ENCODE data around the gene NCAPD3. TPM values are rescaled to one million over a fixed set of nuclear protein-coding genes. Genes with fewer than 3 reads are reported as not detected.

NCAPD3 gene
- total and polyA plus RNA-seq, 4 donors = 14.1 to 35.4 (median 24.2) TPM

DNA sequence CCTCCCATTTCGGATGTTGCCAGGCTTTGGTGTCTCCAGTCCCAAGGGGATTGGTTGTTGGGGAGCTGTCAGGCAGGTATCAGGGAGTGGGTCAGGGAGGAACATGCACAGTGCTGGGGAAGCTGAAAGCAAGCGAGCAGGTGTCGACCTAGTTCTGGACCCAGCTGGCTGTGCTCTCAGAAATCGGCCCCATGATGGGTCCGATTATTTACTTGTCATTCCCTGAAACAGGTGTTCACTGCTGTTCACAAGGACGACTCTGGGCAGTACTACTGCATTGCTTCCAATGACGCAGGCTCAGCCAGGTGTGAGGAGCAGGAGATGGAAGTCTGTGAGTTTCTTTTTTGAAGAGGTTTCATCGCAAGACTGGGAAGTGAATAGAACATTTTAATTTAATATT, 78.1 kb downstream of the NCAPD3 start:
- 97% methylated on average over 8 of the region's 8 CpGs for WGBS
- peaks cover 0 to 11% (median 7%) of the 10 kb centered on the region in 4 donors for H3K36me3 ChIP-seq (ENCODE audit: control insufficient read depth in 4 of 4, insufficient read depth in 3 of 4, low read depth in 1 of 4, low read length in 3 of 4)
- no peaks in the 10 kb centered on the region for H3K4me1 ChIP-seq (ENCODE audit: control insufficient read depth in 4 of 4, insufficient read depth in 4 of 4, low read length in 3 of 4)
- H3K9ac ChIP-seq (ENCODE audit: low read depth in 1 of 2, low read length in 2 of 2) = no peak overlapping the region
- no peaks in the 10 kb centered on the region for H3K27me3 ChIP-seq (ENCODE audit: control insufficient read depth in 4 of 4, insufficient read depth in 4 of 4, low read length in 3 of 4)
- TF ChIP-seq HNF4G (IDR thresholded peaks at IDR 0.05) (no peak), YY1 (IDR thresholded peaks at IDR 0.05) (no peak), JUND (IDR thresholded peaks at IDR 0.05) (no peak), FOXA2 (IDR thresholded peaks at IDR 0.05) (no peak)
- H3K4me3 ChIP-seq (ENCODE audit: low read depth in 1 of 3, low read length in 3 of 3) = no peak overlapping the region
- DNase-seq (ENCODE audit: low spot score) = no peak
- no peak overlapping the region for H3K27ac ChIP-seq (ENCODE audit: low read depth in 1 of 2, low read length in 2 of 2)
- no peaks in the 10 kb centered on the region for H3K9me3 ChIP-seq (ENCODE audit: control insufficient read depth in 4 of 4, low read length in 3 of 4)

DNA sequence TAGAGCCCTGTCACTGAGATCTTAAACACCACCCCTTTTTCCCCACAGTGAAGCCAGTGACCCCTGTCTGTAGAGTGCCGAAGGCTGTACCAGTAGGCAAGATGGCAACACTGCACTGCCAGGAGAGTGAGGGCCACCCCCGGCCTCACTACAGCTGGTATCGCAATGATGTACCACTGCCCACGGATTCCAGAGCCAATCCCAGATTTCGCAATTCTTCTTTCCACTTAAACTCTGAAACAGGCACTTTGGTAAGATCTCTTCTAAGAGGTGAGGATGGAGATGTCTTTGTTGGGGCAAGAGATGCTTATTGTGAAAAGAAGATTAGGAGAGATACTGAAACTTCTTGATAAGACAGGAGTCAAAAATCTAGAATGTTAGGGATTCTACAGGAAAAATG, 79.0 kb downstream of the NCAPD3 start:
- Histone ChIP-seq H3K36me3 (ENCODE audit: control insufficient read depth in 4 of 4, insufficient read depth in 3 of 4, low read depth in 1 of 4, low read length in 3 of 4) (peaks cover 0 to 7% (median 6%) of the 10 kb centered on the region in 4 donors), H3K9ac (ENCODE audit: low read depth in 1 of 2, low read length in 2 of 2) (no peak overlapping the region), H3K9me3 (ENCODE audit: control insufficient read depth in 4 of 4, low read length in 3 of 4) (no peaks in the 10 kb centered on the region), H3K27ac (ENCODE audit: low read depth in 1 of 2, low read length in 2 of 2) (no peak overlapping the region), H3K4me1 (ENCODE audit: control insufficient read depth in 4 of 4, insufficient read depth in 4 of 4, low read length in 3 of 4) (no peaks in the 10 kb centered on the region), H3K27me3 (ENCODE audit: control insufficient read depth in 4 of 4, insufficient read depth in 4 of 4, low read length in 3 of 4) (no peaks in the 10 kb centered on the region), H3K4me3 (ENCODE audit: low read depth in 1 of 3, low read length in 3 of 3) (no peak overlapping the region)
- 83% methylated on average over 5 of the region's 5 CpGs for WGBS
- no peak for DNase-seq (ENCODE audit: low spot score)
- TF ChIP-seq FOXA2 (IDR thresholded peaks at IDR 0.05) = no peak
- TF ChIP-seq, protein P1, sequence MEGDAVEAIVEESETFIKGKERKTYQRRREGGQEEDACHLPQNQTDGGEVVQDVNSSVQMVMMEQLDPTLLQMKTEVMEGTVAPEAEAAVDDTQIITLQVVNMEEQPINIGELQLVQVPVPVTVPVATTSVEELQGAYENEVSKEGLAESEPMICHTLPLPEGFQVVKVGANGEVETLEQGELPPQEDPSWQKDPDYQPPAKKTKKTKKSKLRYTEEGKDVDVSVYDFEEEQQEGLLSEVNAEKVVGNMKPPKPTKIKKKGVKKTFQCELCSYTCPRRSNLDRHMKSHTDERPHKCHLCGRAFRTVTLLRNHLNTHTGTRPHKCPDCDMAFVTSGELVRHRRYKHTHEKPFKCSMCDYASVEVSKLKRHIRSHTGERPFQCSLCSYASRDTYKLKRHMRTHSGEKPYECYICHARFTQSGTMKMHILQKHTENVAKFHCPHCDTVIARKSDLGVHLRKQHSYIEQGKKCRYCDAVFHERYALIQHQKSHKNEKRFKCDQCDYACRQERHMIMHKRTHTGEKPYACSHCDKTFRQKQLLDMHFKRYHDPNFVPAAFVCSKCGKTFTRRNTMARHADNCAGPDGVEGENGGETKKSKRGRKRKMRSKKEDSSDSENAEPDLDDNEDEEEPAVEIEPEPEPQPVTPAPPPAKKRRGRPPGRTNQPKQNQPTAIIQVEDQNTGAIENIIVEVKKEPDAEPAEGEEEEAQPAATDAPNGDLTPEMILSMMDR (IDR thresholded peaks at IDR 0.05; ENCODE audit: low read depth, low read length, missing input control) = no peak
- TF ChIP-seq FOXA1 (IDR thresholded peaks at IDR 0.05) = no peak
- no peak for TF ChIP-seq RAD21 (IDR thresholded peaks at IDR 0.05)
- TF ChIP-seq HNF4G (IDR thresholded peaks at IDR 0.05) = no peak
- TF ChIP-seq TAF1 (conservative IDR thresholded peaks at IDR 0.05) = no peak
- no peak for TF ChIP-seq HNF4A (conservative IDR thresholded peaks at IDR 0.05)
- TF ChIP-seq, protein P2, sequence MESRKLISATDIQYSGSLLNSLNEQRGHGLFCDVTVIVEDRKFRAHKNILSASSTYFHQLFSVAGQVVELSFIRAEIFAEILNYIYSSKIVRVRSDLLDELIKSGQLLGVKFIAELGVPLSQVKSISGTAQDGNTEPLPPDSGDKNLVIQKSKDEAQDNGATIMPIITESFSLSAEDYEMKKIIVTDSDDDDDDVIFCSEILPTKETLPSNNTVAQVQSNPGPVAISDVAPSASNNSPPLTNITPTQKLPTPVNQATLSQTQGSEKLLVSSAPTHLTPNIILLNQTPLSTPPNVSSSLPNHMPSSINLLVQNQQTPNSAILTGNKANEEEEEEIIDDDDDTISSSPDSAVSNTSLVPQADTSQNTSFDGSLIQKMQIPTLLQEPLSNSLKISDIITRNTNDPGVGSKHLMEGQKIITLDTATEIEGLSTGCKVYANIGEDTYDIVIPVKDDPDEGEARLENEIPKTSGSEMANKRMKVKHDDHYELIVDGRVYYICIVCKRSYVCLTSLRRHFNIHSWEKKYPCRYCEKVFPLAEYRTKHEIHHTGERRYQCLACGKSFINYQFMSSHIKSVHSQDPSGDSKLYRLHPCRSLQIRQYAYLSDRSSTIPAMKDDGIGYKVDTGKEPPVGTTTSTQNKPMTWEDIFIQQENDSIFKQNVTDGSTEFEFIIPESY (IDR thresholded peaks at IDR 0.05) = no peak
- no peak for TF ChIP-seq GABPA (IDR thresholded peaks at IDR 0.05 in 1 of 2, conservative IDR thresholded peaks at IDR 0.05 in 1 of 2)
- no peak for TF ChIP-seq RXRA (IDR thresholded peaks at IDR 0.05)
- no peak for TF ChIP-seq JUND (IDR thresholded peaks at IDR 0.05)
- TF ChIP-seq YY1 (IDR thresholded peaks at IDR 0.05) = no peak
- no peak for TF ChIP-seq EGR1 (IDR thresholded peaks at IDR 0.05; ENCODE audit: low read depth in 2 of 2)
- TF ChIP-seq, protein P3, sequence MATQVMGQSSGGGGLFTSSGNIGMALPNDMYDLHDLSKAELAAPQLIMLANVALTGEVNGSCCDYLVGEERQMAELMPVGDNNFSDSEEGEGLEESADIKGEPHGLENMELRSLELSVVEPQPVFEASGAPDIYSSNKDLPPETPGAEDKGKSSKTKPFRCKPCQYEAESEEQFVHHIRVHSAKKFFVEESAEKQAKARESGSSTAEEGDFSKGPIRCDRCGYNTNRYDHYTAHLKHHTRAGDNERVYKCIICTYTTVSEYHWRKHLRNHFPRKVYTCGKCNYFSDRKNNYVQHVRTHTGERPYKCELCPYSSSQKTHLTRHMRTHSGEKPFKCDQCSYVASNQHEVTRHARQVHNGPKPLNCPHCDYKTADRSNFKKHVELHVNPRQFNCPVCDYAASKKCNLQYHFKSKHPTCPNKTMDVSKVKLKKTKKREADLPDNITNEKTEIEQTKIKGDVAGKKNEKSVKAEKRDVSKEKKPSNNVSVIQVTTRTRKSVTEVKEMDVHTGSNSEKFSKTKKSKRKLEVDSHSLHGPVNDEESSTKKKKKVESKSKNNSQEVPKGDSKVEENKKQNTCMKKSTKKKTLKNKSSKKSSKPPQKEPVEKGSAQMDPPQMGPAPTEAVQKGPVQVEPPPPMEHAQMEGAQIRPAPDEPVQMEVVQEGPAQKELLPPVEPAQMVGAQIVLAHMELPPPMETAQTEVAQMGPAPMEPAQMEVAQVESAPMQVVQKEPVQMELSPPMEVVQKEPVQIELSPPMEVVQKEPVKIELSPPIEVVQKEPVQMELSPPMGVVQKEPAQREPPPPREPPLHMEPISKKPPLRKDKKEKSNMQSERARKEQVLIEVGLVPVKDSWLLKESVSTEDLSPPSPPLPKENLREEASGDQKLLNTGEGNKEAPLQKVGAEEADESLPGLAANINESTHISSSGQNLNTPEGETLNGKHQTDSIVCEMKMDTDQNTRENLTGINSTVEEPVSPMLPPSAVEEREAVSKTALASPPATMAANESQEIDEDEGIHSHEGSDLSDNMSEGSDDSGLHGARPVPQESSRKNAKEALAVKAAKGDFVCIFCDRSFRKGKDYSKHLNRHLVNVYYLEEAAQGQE (IDR thresholded peaks at IDR 0.05) = no peak
- TF ChIP-seq, protein P4, sequence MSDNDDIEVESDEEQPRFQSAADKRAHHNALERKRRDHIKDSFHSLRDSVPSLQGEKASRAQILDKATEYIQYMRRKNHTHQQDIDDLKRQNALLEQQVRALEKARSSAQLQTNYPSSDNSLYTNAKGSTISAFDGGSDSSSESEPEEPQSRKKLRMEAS (IDR thresholded peaks at IDR 0.05) = no peak

All from liver (tissue), 9 donors.